Measurements from ENCODE around the gene FANCC. TPM values are rescaled to one million over a fixed set of nuclear protein-coding genes. Genes with fewer than 3 reads are reported as not detected.

FANCC gene
- polyA plus RNA-seq, 1 of the 3 experiments (the other 2 are of a cell fraction): 3.5 TPM

DNA sequence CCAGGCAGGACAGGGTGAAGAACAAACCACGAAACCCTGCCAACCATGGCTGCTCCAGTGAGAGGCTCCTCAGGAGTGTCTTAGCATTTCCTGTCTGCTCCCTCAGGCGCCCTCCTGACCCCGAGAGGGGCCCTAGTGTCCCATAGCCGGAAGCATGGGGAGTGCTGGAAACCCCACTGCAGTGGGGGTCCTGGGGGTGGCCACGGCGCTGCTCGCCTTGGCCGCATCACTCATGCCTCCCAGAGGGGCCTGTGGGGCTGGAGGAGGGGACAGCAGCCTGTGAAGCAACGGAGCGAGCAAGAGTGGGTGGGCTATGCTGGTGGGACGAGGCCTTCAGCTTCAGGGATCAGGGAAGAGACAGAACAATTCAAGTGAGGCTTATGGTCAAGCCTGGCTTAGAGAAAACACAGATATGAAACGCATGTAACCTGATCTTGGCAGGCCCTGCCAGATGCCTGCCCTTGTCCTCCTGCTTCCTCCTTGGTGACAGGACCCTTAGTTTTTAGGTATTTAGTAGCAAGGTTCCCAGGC lies 219.1 kb downstream of the FANCC start:
- DNase-seq: no peak
- no peak overlapping the region for H2AFZ ChIP-seq (ENCODE audit: low read depth)
- H3K36me3 ChIP-seq (replicated peaks in 1 of 2; ENCODE audit: control insufficient read depth in 1 of 2, insufficient read depth in 2 of 2, low read length in 1 of 2): peaks cover 0 to 14% of the 10 kb centered on the region in 2 experiments
- 97% methylated on average over 12 of the region's 12 CpGs for WGBS (ENCODE audit: low lambda C conversion rate)
- peak overlapping the region in 1 of 2 experiments; percentile 32; a peak in 2 of 4 replicates for H3K27ac ChIP-seq (ENCODE audit: low read depth in 2 of 2, low read length in 1 of 2)
- no peak overlapping the region for H3K4me3 ChIP-seq (ENCODE audit: low read depth in 2 of 2, low read length in 1 of 2)
- no peaks in the 10 kb centered on the region for H3K9me3 ChIP-seq
- no peak overlapping the region for H3K9ac ChIP-seq
- no peaks in the 10 kb centered on the region for H3F3A ChIP-seq (replicated peaks; ENCODE audit: insufficient read depth)
- TF ChIP-seq EP300 (IDR thresholded peaks at IDR 0.05; ENCODE audit: borderline replicate concordance in 1 of 2, low read depth in 1 of 2, low read length in 1 of 2) (no peak), TEAD4 (IDR thresholded peaks at IDR 0.05; ENCODE audit: borderline replicate concordance, insufficient read depth) (no peak), NRF1 (IDR thresholded peaks at IDR 0.05; ENCODE audit: low read depth, low read length) (no peak), YY1 (IDR thresholded peaks at IDR 0.05; ENCODE audit: low read depth) (no peak)
- no peaks in the 10 kb centered on the region for H3K27me3 ChIP-seq (ENCODE audit: insufficient read depth)
- ChIA-PET POLR2A (no interaction called here), CTCF (interaction anchor here (1.0 to 4.4 kb wide), 5 partner anchors 12 to 33 kb away, joined by 4 to 17 read pairs (median 7); no protein-coding TSS in a partner anchor)
- H4K20me1 ChIP-seq (ENCODE audit: insufficient read depth): no peaks in the 10 kb centered on the region
- H3K9me2 ChIP-seq: no peaks in the 10 kb centered on the region
- no peaks in the 10 kb centered on the region for H3K79me2 ChIP-seq (ENCODE audit: insufficient read depth)
- no peak overlapping the region for H3K4me2 ChIP-seq
- H3K4me1 ChIP-seq (ENCODE audit: control insufficient read depth in 1 of 2, insufficient read depth in 2 of 2, low read depth in 1 of 2, low read length in 1 of 2): peaks cover 12 to 92% of the 10 kb centered on the region in 2 experiments; a peak in 1 of 4 replicates

GRCh38 chr9:95097279-95097678 lies 220.2 kb downstream of the FANCC start:
- Histone ChIP-seq H3K4me3 (ENCODE audit: low read depth in 2 of 2, low read length in 1 of 2) (no peak overlapping the region), H2AFZ (ENCODE audit: low read depth) (no peak overlapping the region), H4K20me1 (ENCODE audit: insufficient read depth) (no peaks in the 10 kb centered on the region), H3K9ac (no peak overlapping the region), H3K79me2 (ENCODE audit: insufficient read depth) (no peaks in the 10 kb centered on the region), H3K27ac (ENCODE audit: low read depth in 2 of 2, low read length in 1 of 2) (peak overlapping the region in 1 of 2 experiments; percentile 53; a peak in 1 of 4 replicates), H3K4me1 (ENCODE audit: control insufficient read depth in 1 of 2, insufficient read depth in 2 of 2, low read depth in 1 of 2, low read length in 1 of 2) (peaks cover 17 to 92% of the 10 kb centered on the region in 2 experiments; a peak in 2 of 4 replicates), H3K9me2 (no peaks in the 10 kb centered on the region), H3K27me3 (ENCODE audit: insufficient read depth) (no peaks in the 10 kb centered on the region), H3K9me3 (no peaks in the 10 kb centered on the region), H3F3A (replicated peaks; ENCODE audit: insufficient read depth) (no peaks in the 10 kb centered on the region), H3K4me2 (no peak overlapping the region), H3K36me3 (replicated peaks in 1 of 2; ENCODE audit: control insufficient read depth in 1 of 2, insufficient read depth in 2 of 2, low read length in 1 of 2) (peaks cover 0 to 9% of the 10 kb centered on the region in 2 experiments)
- DNase-seq: no peak
- POLR2A ChIA-PET: no interaction called here
- TF ChIP-seq ELF1 (IDR thresholded peaks at IDR 0.05): no peak
- TF ChIP-seq FOSL2 (IDR thresholded peaks at IDR 0.05; ENCODE audit: borderline replicate concordance, low read depth): no peak
- no peak for TF ChIP-seq POLR2AphosphoS5 (IDR thresholded peaks at IDR 0.05; ENCODE audit: low read depth, low read length)
- no peak for TF ChIP-seq GATA2 (CRISPR knock-in tag; IDR thresholded peaks at IDR 0.05)
- no peak for TF ChIP-seq USF2 (IDR thresholded peaks at IDR 0.05; ENCODE audit: borderline replicate concordance, low read depth, low read length)
- TF ChIP-seq, protein P1, sequence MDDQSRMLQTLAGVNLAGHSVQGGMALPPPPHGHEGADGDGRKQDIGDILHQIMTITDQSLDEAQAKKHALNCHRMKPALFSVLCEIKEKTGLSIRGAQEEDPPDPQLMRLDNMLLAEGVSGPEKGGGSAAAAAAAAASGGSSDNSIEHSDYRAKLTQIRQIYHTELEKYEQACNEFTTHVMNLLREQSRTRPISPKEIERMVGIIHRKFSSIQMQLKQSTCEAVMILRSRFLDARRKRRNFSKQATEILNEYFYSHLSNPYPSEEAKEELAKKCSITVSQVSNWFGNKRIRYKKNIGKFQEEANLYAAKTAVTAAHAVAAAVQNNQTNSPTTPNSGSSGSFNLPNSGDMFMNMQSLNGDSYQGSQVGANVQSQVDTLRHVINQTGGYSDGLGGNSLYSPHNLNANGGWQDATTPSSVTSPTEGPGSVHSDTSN (IDR thresholded peaks at IDR 0.05): no peak
- no peak for TF ChIP-seq MAX (IDR thresholded peaks at IDR 0.05; ENCODE audit: low read depth)
- WGBS (ENCODE audit: low lambda C conversion rate): 90% methylated on average over 3 of the region's 7 CpGs
- CTCF ChIA-PET: interaction anchor here (0.8 to 4.4 kb wide), 9 partner anchors 11 to 176 kb away, joined by 3 to 17 read pairs (median 4); no protein-coding TSS in a partner anchor
